Loucy (cell line): ENCODE results near the gene ZNF608.

ENCODE experiments used
- CTCF ChIP-seq: fragments of 200-600 bp; sonication (generic); conservative IDR thresholded peaks from 2 replicates; pipeline ENCODE4 v1.5.1; 2014; ENCODE audit warnings: mild to moderate bottlenecking, antibody characterized with exemption, low read length
- EZH2phosphoT487 ChIP-seq: fragments of 200-600 bp; IDR thresholded peaks from 2 replicates; pipeline ENCODE4 v1.6.1; 2018; ENCODE audit warnings: antibody characterized with exemption, mild to moderate bottlenecking, moderate library complexity, borderline replicate concordance

DNA sequence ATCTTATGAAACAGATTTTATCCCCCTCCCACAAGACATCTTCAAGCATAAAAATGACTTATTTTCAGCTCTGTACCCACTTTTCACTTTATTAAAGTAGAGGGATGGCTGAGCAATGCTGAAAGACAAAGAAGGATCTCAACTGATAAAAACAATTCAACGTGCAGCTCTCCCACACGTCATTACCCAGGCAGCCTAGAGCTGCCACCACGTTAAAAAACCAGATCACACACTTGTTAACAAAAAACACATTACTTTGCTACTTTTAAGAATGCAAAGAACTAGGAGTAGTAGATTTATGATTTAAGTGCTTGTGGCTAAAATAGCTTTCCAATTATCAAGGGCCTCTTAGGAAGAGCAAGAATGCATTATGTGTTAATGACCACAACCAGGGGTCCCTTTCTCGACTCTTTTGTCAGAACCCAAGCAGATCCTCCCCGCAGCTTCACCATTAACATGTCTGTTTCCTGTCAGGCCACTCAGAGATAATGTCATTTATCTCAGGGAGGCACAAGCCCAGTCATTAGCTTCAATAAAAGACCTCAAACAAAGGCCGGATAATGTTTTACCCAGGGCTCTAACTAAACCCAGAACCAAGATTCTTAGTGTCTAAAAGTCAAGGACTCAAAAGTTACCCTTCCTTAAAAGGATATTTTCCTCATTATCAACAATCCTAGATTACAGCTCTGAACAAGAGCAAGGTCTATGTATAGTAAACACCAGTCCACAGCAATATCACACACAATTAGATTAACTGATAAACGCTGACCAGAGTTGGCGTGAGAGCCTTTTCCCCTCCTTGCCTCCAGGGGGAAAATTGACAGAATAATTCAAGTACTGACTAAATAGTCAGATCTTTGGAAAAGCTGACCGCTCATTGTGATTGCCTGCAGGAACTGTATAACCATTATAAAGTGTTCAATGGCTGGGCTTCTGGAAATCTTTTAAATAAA, 7.5 kb downstream of the ZNF608 start:
- TF ChIP-seq CTCF = no peak
- TF ChIP-seq EZH2phosphoT487 = no peak
